Endothelial cell of umbilical vein (primary cell): ENCODE measurements around the gene SEMA5A.

Experiments used
- EZH2 ChIP-seq: IDR thresholded peaks from 2 replicates; pipeline ENCODE4 v1.6.1; 2012; ENCODE audit warnings: borderline replicate concordance, low read depth, mild to moderate bottlenecking, moderate library complexity, low read length, inconsistent platforms; ENCODE audit not compliant: severe bottlenecking
- FOS ChIP-seq: IDR thresholded peaks from 2 replicates; pipeline ENCODE4 v1.6.1; 2011; ENCODE audit warnings: mild to moderate bottlenecking, low read length, moderate library complexity, borderline replicate concordance; ENCODE audit not compliant: insufficient read depth
- GATA2 ChIP-seq: IDR thresholded peaks from 2 replicates; pipeline ENCODE4 v1.7.0; 2011; ENCODE audit warnings: low read depth, mild to moderate bottlenecking, moderate library complexity, mixed read lengths, low read length; ENCODE audit not compliant: insufficient read length, insufficient read depth
- JUN ChIP-seq: IDR thresholded peaks from 2 replicates; pipeline ENCODE4 v1.6.1; 2011; ENCODE audit warnings: borderline replicate concordance, low read depth; ENCODE audit not compliant: insufficient read length, insufficient read depth
- MYC ChIP-seq: IDR thresholded peaks from one replicate; pipeline ENCODE4 v1.6.1; 2011; ENCODE audit warnings: mild to moderate bottlenecking, low read depth, low read length
- POLR2A ChIP-seq: IDR thresholded peaks from 2 replicates; pipeline ENCODE4 v1.6.1; 2012; ENCODE audit warnings: low read depth, mild to moderate bottlenecking, control low read depth, low read length
- POLR2AphosphoS5 ChIP-seq: IDR thresholded peaks from 2 replicates; pipeline ENCODE4 v1.6.1; 2012; ENCODE audit warnings: low read depth, mild to moderate bottlenecking, control low read depth, low read length, moderate library complexity; ENCODE audit not compliant: insufficient read depth
- TF ChIP-seq, protein P1 (sequence below), 2 donors: IDR thresholded peaks; 1 replicate in 1 of 2; 2 replicates in 1 of 2; pipeline ENCODE4 v1.5.1; 2011; ENCODE audit warnings: low read length in 2 of 2, mild to moderate bottlenecking in 2 of 2, moderate library complexity in 2 of 2, control low read depth in 1 of 2, inconsistent platforms in 1 of 2, low read depth in 1 of 2; ENCODE audit not compliant: insufficient read depth in 1 of 2; ENCODE audit errors: extremely low read depth in 1 of 2
- TF ChIP-seq, protein P2 (sequence below): IDR thresholded peaks from 2 replicates; pipeline ENCODE4 v1.6.1; 2011; ENCODE audit not compliant: insufficient read depth, insufficient read length

DNA sequence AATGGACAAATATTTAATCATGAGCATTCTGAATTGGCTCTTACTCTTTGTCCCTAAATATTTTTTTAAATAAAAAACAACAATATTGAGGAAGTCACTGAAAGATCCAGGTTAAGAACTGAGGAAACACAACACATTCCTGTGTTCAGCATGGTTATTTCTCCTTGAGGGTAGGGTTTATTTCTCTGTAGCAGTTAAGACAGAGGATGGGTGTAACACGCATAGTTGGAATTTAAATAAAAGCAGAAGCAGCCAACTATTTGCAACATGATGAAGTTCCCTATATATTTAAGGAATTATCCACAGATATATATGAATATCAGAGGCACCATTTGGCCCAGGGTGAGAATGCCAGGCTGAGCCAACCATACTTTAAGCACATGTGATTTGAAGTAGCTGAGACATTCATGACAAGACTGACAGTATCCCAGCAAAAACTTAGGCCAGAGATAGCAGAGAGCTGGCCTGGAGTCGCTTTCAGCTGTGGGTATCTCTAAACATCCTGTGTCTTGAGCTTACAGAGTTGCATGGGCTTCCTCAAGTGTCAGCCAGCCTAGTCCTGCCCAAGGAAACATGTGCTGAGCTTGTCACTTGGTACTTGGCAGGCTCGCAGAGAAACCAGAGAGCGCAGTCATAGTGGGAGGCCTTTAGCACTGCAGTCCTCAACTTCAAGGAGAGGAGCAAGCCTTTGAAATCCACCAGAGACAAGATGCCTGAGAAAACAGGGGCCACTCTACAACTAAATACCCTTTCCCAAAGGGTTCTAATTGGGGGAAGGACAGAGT is 43.6 kb downstream of the SEMA5A start:
- TF ChIP-seq, protein P1, sequence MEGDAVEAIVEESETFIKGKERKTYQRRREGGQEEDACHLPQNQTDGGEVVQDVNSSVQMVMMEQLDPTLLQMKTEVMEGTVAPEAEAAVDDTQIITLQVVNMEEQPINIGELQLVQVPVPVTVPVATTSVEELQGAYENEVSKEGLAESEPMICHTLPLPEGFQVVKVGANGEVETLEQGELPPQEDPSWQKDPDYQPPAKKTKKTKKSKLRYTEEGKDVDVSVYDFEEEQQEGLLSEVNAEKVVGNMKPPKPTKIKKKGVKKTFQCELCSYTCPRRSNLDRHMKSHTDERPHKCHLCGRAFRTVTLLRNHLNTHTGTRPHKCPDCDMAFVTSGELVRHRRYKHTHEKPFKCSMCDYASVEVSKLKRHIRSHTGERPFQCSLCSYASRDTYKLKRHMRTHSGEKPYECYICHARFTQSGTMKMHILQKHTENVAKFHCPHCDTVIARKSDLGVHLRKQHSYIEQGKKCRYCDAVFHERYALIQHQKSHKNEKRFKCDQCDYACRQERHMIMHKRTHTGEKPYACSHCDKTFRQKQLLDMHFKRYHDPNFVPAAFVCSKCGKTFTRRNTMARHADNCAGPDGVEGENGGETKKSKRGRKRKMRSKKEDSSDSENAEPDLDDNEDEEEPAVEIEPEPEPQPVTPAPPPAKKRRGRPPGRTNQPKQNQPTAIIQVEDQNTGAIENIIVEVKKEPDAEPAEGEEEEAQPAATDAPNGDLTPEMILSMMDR (IDR thresholded peaks at IDR 0.05; ENCODE audit: extremely low read depth in 1 of 2, insufficient read depth in 1 of 2, low read depth in 1 of 2, low read length in 2 of 2), result no peak
- TF ChIP-seq JUN (no peak), POLR2AphosphoS5 (no peak), EZH2 (no peak), GATA2 (no peak), POLR2A (no peak), MYC (no peak), FOS (no peak)
- TF ChIP-seq, protein P2, sequence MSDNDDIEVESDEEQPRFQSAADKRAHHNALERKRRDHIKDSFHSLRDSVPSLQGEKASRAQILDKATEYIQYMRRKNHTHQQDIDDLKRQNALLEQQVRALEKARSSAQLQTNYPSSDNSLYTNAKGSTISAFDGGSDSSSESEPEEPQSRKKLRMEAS, result no peak
